NK-92 (cell line): ENCODE results near the gene OR13C2.
"Not testable (repeated sequence)": the region's sequence is repeated elsewhere in the genome, so short reads cannot be mapped to it uniquely, and the experiment has no call there.

Experiments used
- DNase-seq: peaks from one replicate; lab custom pipeline; 2025; ENCODE audit not compliant: unreplicated experiment; lab: John Stamatoyannopoulos, UW

OR13C2 gene, protein sequence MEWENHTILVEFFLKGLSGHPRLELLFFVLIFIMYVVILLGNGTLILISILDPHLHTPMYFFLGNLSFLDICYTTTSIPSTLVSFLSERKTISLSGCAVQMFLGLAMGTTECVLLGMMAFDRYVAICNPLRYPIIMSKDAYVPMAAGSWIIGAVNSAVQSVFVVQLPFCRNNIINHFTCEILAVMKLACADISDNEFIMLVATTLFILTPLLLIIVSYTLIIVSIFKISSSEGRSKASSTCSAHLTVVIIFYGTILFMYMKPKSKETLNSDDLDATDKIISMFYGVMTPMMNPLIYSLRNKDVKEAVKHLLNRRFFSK

DNA sequence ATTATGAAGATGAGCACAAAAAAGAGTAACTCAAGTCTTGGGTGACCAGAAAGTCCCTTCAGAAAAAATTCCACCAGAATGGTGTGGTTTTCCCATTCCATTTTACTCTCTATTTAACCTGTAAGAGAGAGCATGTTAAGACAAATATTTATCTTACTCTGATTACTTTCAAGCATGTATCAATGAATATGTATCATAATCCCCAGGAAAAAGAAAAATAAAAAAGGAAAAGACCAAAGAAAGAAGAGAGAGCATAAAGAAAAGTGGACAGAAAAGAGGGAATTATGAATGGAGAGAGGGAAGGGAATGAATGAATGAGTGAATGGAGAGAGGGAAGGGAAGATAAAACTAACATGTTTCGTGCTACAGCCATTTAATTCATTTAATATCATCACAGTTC lies at the start of gene OR13C2:
OR13C2 (minus strand) TSS at position 101 of the 400 bp plus-strand sequence; CDS start at position 101, 0 bp downstream.
- DNase-seq: not testable (repeated sequence)

DNA sequence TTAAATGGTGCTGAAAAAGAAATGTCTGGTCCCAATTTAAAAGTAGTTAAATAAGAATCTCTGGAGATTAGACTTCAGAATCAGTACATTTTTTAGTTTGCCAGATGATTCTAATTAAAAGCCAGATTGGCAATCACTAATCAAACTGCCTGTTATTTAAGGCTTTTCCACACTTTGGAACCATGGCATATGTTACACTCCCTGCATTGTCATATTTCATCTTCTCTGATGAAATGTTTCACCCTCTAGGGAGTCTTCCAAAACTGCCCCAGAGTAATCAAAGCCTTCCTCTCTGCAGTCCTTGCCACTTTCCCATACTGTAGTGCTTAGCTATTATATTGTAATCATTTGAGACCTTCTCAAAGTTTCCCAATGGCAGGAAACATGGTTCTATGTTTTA lies 30.0 kb upstream of the OR13C2 start:
- DNase-seq: no peak

DNA sequence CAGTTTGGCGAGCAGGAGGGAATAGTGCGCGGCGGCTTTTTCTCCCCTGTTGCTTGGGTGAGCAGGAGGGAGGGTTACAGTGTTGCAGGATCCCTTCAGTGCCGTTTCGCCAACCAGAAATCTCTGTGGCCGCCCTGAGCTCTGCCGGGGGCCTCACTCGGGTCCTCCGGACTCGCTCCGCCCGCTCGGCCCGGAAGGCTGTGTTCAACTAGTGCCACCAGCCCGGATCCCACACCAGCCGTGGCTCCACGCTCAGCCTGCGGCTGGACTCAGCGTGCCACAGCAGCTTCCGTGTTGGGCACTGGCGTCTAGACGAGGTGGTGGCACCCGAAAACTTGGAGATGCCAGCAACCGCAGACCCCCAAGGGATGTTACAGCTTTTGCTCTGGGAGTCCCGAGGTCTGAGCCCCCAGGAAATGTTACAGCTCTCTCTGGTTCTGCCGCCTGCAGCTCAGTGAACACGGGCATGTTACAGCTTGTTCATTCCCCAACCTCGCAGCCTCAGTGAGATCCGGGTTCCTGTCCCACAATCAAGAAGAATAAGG lies 28.6 kb upstream of the OR13C2 start:
- no peak for DNase-seq

DNA sequence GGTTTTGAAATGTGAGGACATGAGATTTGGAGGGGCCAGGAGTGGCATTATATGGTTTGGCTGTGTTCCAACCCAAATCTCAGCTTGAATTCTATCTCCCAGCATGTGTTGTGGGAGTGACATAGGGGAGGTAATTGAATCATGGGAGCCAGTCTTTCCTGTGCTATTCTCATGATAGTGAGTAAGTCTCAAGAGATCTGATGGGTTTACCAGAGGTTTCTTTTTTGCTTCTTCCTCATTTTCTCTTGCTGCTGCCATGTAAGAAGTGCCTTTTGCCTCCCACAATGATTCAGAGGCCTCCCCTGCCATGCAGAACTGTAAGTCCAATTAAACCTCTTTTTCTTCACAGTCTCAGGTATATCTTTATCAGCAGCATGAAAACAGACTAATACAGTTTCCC lies 20.5 kb upstream of the OR13C2 start:
- not testable (repeated sequence) for DNase-seq

DNA sequence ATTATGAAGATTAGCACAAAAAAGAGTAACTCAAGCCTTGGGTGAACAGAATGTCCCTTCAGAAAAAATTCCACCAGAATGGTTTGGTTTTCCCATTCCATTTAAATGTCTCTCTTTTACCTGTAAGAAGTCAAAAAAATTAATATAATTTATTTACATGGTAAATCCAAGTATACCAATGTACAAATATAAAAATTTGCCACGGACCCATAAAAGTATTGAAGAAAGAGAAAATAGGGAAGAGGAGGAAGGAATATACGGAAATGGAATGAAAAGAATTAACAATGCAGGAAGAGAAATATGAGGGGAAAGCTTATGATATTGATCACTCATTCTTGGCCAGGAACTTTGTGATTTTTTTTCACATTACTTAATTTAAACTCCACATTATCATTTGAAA lies 12.7 kb upstream of the OR13C2 start, which contains the start of gene OR13C9:
OR13C9 (minus strand) TSS at position 101 of the 400 bp plus-strand sequence; CDS start at position 101, 0 bp downstream.
- no peak for DNase-seq

DNA sequence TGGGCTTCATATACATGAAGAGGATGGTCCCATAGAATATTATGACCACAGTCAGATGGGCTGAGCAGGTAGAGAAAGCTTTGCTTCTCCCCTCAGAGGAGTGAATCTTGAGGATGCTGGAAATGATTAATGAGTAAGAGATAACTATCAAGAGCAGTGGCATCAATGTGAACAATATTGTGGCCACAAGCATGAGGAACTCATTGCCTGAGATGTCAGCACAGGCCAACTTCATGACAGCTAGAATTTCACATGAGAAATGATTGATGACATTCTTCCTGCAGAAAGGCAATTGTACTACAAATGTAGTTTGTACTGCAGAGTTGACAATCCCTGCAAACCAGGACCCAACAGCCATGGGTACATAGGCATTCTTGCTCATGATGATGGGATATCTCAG lies 12.0 kb upstream of the OR13C2 start:
- DNase-seq: no peak

DNA sequence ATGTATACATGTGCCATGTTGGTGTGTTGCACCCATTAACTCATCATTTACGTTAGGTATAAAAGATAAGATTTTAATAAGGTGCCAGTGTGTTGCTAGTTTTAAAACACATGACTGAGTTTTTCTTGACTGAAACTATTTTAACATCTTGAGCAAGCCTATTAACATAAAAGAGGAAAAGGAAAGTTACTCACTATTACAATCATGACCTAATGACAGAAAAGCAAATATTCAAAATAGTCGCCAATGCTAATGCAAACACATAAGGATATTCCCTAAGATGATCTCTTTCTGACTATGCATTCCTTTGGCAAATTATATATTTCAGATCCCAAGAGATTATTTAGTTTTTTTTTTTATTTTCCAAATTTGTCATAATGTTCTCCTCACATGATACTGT lies 5.8 kb upstream of the OR13C2 start:
- no peak for DNase-seq

DNA sequence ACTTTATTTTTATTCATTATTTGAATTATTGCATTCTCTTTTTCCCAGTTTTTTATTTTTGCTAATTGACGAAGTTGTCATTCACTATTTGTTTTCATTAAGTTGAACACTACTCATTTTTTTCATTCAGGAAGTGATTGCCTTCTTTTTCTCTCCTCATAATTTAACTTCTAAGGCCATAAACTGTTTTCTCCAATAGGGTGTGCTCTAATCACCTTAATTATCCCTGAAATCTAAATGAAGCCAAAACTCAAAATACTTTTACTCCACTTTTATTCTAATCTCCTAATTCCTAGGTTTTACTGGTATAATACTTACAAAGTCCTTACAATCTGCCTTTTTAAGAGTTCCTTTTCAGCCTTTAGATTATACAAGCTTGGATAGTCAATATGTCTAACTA lies 2.9 kb upstream of the OR13C2 start:
- DNase-seq: no peak

DNA sequence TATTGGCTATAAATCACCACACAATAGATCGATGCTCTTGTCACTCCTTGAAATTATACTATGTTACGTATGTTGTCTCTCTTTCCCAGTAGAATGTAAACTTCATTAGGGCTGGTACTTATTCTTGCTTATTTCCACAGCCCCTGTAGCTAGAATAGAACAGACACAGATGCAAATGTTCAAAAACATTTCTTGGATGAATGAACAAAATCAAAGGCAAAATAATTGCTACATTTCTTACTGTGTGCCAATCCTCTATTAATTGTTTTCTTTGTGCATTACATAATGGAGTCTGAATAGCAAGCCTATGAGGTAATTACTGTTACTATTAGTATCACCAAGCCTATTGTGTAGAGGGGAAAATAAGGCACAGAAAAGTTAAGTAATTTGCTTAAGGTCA lies 725 bp upstream of the OR13C2 start:
- no peak for DNase-seq

DNA sequence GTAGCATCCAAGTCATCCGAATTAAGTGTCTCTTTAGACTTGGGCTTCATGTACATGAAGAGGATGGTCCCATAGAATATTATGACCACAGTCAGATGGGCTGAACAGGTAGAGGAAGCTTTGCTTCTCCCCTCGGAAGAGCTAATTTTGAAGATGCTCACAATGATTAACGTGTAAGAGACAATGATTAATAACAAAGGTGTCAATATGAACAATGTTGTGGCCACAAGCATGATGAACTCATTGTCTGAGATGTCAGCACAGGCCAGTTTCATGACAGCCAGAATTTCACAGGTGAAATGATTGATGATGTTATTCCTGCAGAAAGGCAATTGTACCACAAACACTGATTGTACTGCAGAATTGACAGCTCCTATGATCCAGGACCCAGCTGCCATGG lies 626 bp downstream of the OR13C2 start:
- no peak for DNase-seq

DNA sequence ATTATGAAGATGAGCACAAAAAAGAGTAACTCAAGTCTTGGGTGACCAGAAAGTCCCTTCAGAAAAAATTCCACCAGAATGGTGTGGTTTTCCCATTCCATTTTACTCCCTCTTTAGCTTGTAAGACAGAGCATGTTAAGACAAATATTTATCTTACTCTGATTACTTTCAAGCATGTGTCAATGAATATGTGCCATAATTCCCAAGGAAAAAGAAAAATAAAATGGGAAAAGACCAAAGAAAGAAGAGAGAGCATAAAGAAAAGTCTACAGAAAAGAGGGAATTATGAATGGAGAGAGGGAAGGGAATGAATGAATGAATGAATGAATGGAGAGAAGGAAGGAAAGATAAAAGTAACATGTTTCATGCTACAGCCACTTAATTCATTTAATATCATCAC lies 6.1 kb downstream of the OR13C2 start, which contains the start of gene OR13C5:
OR13C5 (minus strand) TSS at position 101 of the 400 bp plus-strand sequence; CDS start at position 101, 0 bp downstream.
- DNase-seq: not testable (repeated sequence)

DNA sequence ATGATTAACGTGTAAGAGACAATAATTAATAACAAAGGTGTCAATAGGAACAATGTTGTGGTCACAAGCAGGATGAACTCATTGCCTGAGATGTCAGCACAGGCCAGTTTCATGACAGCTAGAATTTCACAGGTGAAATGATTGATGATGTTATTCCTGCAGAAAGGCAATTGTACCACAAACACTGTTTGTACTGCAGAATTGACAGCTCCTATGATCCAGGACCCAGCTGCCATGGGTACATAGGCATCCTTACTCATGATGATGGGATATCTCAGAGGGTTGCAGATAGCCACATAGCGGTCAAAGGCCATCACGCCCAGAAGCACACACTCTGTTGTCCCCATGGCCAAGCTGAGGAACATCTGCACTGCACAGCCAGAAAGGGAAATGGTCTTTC lies 6.7 kb downstream of the OR13C2 start:
- not testable (repeated sequence) for DNase-seq

DNA sequence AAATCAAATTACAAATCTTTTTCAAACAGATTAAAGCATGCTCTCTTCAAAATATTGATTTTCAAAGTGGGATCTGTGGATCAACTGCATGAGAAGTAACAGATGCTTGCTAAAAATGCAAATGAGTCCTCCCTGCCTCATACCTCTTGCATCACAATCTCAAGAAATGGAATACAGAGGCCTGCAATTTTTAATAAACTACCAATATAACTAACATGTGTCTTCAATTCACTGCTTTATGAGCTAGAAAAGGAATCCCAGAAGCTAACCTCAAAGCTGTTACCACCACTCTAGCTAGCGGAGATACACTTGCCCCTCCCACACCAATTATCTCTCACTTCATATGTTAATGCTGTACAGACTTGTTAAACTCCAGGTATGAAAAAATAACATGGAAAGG lies 15.8 kb downstream of the OR13C2 start:
- DNase-seq: no peak

DNA sequence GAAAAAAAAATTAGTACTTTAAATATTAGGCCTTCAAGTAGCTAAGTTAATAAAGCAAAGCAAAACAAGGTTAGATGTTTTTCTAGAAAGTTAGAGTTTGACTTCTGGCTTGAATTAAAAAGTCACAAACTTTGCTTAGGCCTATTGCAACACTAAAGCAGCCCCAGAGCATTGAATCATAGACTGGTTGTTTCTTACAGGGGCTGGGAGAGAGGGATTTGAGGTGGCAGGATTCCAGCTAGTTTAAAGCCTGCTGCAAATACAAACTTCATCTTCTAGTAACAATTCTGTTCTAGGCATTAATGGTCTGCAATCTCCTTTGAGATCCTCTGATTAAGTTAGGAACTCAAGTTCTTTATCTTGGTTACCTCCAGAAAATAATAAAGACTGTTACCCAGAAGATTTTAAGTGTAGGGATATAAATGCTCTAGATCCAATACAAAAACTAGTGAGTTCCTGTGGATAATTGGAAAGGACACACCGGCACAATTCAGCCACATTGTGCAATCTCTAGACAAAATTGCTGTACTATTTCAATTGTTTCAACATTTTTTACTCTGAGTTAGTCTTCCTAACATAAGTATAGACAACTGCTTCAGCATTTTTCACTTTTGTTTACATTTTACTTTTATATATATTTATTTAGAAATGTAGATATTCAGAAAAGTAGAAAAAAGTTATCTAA lies 18.8 kb downstream of the OR13C2 start:
- no peak for DNase-seq

DNA sequence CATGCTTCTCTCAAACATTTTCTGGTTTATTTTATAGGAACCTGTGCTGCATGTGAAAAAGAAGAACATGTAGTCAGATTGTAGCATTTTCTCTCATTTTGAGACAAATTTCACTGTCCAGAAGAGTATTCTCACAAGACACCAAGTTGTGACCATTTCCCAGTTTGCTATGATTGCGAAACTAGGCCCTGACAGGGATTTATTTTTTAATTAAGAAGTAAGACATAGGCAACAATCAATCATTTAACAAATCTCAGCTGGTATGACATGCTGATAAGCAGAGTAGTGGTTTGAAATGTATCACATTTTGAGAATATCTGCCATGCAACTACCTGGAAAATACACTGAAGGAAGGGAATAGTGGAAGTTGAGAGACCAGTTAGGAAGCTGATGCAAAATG lies 24.9 kb downstream of the OR13C2 start:
- no peak for DNase-seq

DNA sequence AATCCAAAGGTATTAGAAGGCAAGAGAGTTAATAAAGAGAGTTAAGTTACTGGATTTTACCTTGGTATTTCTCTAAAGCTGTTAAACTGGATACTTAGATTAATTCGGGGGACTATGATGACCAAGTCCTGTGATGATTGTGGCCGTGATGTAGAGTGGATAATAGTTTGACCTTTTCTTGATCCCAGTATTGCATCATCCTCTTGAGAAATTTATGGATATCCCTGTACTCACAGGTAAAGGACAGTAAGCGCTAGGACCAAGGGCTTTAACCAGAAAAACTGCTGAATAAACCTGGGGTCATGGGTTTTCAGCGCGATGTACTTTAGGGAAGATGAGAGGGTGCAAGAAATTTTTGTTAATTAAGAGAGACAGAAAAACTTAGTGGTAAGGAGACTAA lies 28.2 kb downstream of the OR13C2 start:
- no peak for DNase-seq

DNA sequence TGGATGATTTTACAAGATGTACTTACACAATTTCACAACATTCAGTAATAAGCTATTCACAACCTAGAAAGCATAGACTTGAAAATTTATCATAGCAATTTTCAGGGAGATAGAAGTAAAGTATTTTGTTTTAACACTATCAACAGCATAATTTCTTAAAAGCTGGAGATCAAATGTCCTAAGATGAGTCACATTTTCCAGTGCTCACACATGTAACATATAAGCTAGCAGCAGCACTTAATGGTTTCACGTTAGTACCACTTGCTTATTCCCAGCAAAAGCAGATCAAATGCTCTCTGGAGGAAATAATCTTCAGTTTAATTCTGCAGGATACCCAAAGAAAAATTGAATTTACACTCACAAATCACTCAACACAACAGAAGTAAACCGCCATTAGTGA lies 30.0 kb downstream of the OR13C2 start:
- no peak for DNase-seq

DNA sequence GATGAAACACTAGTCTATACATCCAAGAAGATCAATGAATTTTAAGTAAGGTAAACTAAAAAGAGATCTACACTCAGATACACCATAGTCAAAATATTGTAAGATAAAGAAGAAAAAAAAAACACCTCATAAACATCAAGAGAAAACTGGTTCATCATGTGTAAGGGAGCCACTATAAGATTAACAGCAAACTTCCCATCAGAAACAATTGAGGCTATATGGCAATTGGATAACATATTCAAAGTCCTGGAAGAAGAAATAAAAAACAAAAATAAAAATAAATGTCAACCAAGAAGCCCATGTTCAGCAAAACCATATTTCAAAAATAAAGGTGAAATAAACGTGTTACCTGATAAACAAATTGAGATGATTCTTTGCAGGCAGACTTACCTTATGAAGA lies 32.8 kb downstream of the OR13C2 start:
- DNase-seq: no peak

DNA sequence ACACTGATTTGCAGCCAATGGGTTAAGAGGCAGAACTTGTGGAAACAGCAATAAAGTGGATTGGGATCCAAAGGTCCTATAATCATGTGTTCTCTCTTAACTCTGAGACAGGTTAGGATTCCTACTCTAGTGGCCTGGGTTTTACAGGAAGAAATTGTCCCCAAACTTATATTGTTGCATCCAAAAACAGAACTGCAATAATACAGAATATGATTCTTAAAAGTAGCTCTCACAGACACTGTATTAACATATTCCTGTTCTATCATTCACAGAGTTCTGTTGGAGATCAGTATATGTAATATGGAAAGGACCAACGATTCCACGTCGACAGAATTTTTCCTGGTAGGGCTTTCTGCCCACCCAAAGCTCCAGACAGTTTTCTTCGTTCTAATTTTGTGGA lies 36.6 kb downstream of the OR13C2 start, which contains the start of gene OR13C8:
OR13C8 (plus strand) TSS at position 301 of the 400 bp plus-strand sequence; CDS start at position 301, 0 bp downstream.
- no peak for DNase-seq

DNA sequence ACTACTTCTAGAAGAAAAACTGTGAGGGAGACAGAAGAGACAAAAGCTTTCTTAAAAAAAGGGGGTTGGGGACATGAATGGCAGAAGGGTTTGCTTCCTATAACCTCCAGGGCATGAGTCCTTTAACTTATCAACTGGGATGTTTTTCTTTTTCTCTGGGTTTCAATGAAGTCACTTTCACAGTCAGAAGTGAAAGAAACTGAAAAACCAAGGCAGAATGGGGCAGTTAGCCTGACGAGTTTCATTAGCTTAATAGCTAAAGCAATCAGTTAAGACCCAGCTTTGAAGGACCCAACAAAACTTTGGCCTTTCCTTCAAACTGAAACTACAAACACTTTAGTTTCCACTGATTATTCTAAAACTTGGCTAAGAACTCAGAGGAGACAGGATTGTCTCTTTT lies 41.1 kb downstream of the OR13C2 start:
- no peak for DNase-seq

DNA sequence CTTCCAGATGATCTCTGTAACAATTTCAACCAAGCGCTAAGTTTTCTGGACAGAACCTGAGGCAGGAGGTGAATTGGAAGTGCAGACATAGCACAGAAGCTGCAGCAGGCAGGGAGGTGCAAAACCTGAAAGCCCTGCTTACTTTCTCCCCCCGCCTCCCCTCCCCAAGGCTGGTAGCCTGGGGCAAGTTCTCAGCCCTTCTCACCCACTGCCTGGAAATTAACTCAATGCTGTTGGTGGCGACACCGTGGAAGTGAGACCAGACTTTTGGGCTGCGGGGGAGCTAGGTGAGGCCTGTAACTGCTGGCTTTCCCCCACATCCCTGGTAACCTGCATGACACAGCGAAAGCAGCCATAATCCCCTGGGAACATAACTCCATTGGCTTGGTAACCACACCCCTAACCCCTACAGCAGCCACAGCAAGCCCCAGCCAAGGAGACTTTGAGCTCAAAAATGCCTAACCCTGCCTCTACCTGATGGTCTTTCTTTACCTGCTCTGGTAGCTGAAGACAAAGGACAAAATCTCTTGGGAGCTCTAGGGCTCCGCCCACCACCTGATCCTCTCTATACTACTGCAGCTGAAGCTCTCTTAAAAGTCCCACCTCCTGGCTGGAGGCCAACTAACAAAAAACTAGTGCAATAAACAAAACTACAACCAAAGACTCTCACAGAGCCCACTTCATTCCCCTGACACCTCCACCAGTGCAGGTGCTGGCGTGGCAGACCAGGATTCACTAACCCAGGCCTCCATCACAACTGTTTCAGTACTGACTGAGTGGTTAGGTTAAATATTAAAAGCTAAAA lies 48.4 kb downstream of the OR13C2 start:
- DNase-seq: no peak
